Activated CD4-positive, alpha-beta T cell treated with anti-CD3 and anti-CD28 coated beads, Interleukin-2, Interleukin-6, amounts not matched to agents 100 ng/mL and 50 ng/mL, durations not matched to agents 16 hours and 8 hours (primary cell): Measurements from ENCODE around the gene ANKLE2.
"Not testable (repeated sequence)": the region's sequence is repeated elsewhere in the genome, so short reads cannot be mapped to it uniquely, and the experiment has no call there.

Experiments used
- DNase-seq: peaks from one replicate; pipeline ENCODE4 v3.0.0-alpha.2; 2020

ANKLE2 gene

GRCh38 chr12:132761032-132761920 lies at the start of gene ANKLE2:
Gene ANKLE2 (minus strand): TSS chr12:132761832. CDS start chr12:132761798, 34 bp downstream.
- peak; percentile 71 for DNase-seq

DNA sequence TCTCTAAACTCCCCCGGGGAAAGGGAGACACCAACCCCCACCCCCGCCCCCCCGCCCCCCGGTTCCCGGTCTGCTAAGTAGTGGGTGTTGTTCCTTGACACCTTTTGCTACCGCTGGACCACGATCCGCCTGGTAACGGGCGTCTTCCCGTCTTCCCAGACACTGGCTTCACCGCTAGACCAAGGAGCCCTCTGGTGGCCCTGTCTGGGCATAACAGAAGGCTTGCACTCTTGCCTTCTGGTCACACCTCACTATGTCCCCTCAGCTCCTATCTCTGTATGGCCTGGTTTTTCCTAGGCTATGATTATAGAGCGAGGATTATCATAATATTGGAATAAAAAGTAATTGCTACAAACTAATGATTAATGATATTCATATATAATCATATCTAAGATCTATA lies 47.8 kb upstream of the ANKLE2 start:
- peak; percentile 21 for DNase-seq

DNA sequence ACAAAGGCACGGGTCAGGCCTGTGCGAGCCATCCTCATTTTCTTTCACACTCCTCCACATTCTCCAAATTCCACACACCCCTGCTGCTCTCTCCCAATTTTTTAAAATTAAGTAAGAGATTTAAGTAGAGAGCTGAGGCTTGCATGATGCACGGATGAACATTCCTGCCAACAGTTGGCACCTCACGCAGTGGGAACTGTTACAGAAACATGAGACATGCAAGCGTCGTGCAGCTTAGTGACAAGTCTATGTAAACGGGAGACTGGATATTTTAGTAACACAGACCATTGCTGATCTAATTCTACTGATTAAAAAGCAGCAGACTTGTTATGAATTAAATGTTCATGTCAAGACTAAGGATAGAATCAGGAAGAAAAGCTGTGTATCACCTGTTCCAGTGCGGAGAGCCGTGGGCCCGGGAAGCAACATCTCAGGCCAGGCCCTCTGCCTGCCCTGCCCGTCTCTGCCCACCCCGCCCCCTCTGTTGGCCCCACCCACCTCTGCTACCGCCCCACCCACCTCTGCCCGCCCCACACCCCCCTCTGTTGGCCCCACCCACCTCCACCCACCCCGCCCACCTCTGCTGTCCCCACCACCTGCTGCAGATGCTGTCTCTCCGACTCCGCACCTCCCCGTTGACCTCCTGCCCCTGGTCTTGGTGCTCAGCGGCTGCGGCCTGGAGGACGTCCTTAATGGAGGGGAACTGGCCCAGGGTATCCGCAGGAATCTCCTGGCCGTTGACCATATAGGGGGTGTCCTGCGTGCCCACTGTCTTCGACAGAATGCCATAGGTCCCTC lies 45.9 kb upstream of the ANKLE2 start:
- no peak for DNase-seq

- DNase-seq, result peak; percentile 12
Observed at GRCh38 chr12:132806857-132807256, 45.2 kb upstream of the ANKLE2 start.

GRCh38 chr12:132804426-132804861 lies 42.8 kb upstream of the ANKLE2 start:
- DNase-seq, result no peak

GRCh38 chr12:132803888-132804287 lies 42.3 kb upstream of the ANKLE2 start:
- DNase-seq, result no peak

DNA sequence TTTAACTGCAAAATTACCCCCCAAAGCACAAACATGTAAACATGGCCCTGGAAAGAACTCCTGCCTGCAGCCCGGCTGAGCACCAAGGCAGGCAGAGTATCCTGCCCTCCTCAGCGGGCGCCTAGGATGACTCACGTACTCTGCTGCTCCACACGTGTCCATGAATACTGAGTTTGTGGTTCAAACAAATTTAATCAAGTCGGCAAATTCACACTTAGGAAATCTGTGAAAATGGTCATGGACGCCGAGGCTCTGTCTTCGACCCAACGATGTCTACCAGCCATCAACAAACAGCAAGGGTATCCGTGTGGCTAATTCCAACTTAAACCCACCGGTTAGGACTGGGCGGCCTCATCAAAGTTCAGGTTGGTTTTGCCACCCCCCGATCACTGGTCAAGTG lies 41.5 kb upstream of the ANKLE2 start:
- DNase-seq, result no peak

DNA sequence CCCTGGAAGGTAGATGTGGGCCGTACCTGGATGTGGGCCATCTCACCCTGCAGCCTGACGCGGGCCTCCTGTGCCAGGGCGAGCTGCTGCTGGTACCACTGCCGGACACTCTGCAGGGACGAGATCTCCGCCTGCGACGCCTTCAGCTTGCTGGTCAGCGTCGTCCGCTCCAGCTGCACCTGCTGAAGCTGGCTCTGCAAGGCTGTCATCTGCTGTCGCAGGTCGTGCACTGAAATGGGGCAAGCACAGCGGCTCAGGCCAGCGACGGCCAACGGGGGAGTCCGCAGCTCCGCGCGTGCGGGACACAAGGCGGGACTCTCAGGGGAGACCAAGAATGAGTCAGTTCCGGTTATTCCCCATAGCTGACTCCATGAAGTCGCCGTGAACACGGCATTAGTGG lies 40.1 kb upstream of the ANKLE2 start:
- no peak for DNase-seq

GRCh38 chr12:132798836-132799235 lies 37.2 kb upstream of the ANKLE2 start:
- no peak for DNase-seq

DNA sequence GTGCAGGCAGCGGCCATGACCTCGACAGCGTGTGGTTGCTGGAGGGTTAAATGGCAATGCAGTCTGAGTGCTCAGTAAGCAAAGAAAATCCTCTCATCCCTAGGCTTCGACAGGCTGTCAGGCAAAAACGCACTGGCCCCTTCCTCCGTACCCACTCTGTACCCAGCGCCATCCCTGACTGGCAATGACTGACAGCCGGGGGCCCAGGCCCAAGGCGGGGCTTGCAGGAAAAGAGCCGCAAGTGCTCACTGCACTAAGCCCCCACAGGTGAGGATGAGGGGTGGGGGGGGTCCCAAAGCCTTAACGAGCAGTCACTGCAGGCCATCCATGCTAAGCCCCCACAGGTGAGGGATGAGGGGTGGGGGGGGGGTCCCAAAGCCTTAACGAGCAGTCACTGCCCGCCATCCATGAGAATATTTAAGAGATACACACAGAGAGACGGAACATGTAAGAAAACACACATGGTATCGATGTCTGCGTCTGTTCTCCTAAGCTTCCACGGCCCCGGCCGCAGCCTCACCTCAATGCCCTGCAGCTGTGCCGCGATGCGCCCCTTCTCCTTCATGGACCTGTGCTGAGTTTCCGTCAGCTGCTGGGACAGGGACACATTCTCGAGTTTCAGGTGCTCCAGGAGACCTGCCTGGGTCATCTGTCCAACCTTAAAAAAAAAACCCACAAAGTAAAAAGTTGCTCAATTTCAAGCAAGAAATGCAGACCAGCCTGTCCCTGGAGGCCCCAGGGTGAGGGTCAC lies 36.4 kb upstream of the ANKLE2 start:
- no peak for DNase-seq

DNA sequence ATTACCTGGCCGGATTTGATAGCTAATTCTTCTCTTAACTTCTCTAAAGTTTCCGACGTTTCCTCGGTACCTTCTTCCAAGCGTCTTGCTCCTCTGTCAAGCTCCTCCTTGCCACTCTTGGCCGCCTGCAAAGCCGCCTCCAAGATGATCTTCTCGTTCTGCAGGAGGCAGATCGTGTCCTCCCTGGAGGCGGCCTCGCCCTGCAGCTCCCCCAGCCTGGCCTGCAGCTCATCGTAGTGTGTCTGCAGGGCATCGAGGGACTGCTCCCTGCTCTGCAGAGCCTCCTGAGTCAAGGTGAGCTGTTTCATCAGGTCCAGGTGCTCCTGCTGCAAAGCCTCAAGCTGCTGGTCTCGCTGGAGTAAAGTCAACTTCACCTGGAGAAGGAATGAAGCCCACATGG lies 34.2 kb upstream of the ANKLE2 start:
- DNase-seq, result no peak

GRCh38 chr12:132791940-132792339 lies 30.3 kb upstream of the ANKLE2 start:
- not testable (repeated sequence) for DNase-seq

GRCh38 chr12:132789099-132789471 lies 27.5 kb upstream of the ANKLE2 start:
- no peak for DNase-seq

GRCh38 chr12:132788375-132789098 lies 26.9 kb upstream of the ANKLE2 start:
- DNase-seq, result no peak

DNA sequence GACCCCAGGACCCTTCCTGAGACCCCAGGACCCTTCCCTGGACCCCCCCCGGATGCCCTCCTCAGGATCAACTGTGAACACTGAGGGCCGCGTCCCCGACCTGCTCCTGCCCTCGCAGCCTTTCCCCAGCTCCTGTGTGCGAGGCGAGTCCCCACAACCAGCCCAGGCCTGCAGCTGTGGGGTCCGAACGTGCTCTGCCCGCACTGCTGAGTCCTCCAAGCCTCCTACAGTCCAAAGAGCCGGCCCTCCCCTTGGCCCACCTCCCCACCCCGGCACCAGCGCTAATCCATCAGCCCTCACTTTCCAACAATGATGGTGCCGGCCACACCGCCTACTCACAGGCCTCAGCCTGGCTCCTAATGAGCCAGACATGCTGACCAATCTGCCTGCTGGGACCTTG lies 26.2 kb upstream of the ANKLE2 start:
- no peak for DNase-seq

DNA sequence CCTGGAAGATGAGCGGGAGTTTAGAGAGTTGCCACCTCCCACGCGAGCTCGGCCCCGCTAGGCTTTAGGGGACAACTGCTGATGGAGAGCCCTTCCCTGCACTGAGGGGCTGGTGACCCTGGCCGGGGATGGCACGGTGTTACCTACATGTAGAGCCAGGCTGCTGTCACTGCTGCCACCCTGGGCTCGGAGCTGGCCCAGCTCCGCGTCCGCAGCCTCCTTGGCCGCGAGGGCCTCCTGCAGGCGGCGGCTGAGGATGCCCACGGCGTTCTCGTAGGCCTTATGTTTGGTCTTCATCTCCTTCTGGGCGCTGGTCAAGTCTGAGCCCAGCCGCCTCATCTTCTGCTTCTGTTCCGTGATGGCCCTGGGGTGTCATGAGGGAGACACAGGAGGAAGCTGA lies 24.6 kb upstream of the ANKLE2 start:
- no peak for DNase-seq

- no peak for DNase-seq
Observed at GRCh38 chr12:132784580-132784979, 22.9 kb upstream of the ANKLE2 start.

GRCh38 chr12:132783917-132784531 lies 22.4 kb upstream of the ANKLE2 start:
- DNase-seq, result no peak

GRCh38 chr12:132781938-132782337 lies 20.3 kb upstream of the ANKLE2 start:
- DNase-seq, result no peak

DNA sequence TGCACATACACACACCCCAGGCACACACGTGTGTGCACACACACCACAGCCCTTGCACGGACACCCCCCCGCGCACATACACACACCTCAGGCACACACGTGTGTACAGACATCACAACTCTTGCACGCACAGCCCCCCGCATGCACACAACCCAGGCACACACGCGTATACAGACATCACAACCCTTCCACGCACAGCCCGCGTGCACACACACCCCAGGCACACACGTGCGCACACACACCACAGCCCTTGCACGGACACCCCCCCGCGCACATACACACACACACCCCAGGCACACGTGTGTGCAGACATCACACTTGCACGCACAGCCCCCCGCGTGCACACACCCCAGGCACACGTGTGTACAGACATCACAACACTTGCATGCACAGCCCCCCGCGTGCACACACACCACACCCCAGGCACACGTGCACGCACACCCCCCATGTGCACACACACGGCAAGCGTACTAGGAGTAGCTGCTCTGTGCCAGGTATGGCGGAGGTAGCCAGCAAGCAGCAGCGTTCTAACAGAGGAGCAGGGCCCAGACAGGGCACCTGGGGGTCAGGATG lies 18.2 kb upstream of the ANKLE2 start:
- no peak for DNase-seq

- no peak for DNase-seq
Observed at GRCh38 chr12:132777614-132778013, 16.0 kb upstream of the ANKLE2 start.
